WTC11 (cell line): ENCODE data around the gene OR11H6.

ENCODE experiments used
- CREB1 ChIP-seq: sonication (generic); formaldehyde crosslinking; IDR thresholded peaks from 2 replicates; pipeline ENCODE4 v1.8.0; 2023; ENCODE audit warnings: mild to moderate bottlenecking, missing genetic modification reagents
- CREM ChIP-seq: sonication (generic); formaldehyde crosslinking; IDR thresholded peaks from 2 replicates; pipeline ENCODE4 v1.8.1; 2022; ENCODE audit warnings: mild to moderate bottlenecking, missing genetic modification reagents, moderate library complexity
- CTCF ChIP-seq: fragments of 200-600 bp; IDR thresholded peaks from 2 replicates; pipeline ENCODE4 v1.8.0; 2022; ENCODE audit warnings: antibody characterized with exemption
- ESRRA ChIP-seq: sonication (generic); formaldehyde crosslinking; IDR thresholded peaks from 2 replicates; pipeline ENCODE4 v1.8.1; 2022; ENCODE audit warnings: mild to moderate bottlenecking, missing genetic modification reagents, borderline replicate concordance
- FOXK1 ChIP-seq: sonication (generic); formaldehyde crosslinking; IDR thresholded peaks from 2 replicates; pipeline ENCODE4 v1.8.0; 2022; ENCODE audit warnings: mild to moderate bottlenecking, moderate library complexity, missing genetic modification reagents
- NR3C1 ChIP-seq: sonication (generic); formaldehyde crosslinking; conservative IDR thresholded peaks from 2 replicates; pipeline ENCODE4 v1.8.1; 2023; ENCODE audit warnings: low read depth, mild to moderate bottlenecking, missing genetic modification reagents
- RORB ChIP-seq: fragments of 250-450 bp; sonication (Bioruptor Pico); IDR thresholded peaks from 2 replicates; pipeline ENCODE4 v1.9.0; 2021; ENCODE audit warnings: mild to moderate bottlenecking
- SP1 ChIP-seq: sonication (generic); formaldehyde crosslinking; conservative IDR thresholded peaks from 2 replicates; pipeline ENCODE4 v1.8.1; 2022; ENCODE audit warnings: missing genetic modification reagents

GRCh38 chr14:20179218-20179617 lies 44.3 kb upstream of the OR11H6 start:
- TF ChIP-seq ESRRA (CRISPR knock-in tag) (no peak), CREB1 (CRISPR knock-in tag) (no peak), CREM (CRISPR knock-in tag) (no peak), CTCF (no peak), SP1 (CRISPR knock-in tag) (no peak), NR3C1 (CRISPR knock-in tag) (no peak), RORB (CRISPR knock-in tag) (no peak), FOXK1 (CRISPR knock-in tag) (no peak)
